ENCODE results near the gene NETO2. TPM values are rescaled to one million over a fixed set of nuclear protein-coding genes. Genes with fewer than 3 reads are reported as not detected.
A peak's percentile ranks its signal among the peaks of the same experiment; 100 is the strongest.

Gene NETO2
- total and polyA plus RNA-seq, 2 of the 13 experiments (the other 11 are each of a cell fraction or from before 2014, with no cell fraction given), result 8.2 to 13.5 TPM

DNA sequence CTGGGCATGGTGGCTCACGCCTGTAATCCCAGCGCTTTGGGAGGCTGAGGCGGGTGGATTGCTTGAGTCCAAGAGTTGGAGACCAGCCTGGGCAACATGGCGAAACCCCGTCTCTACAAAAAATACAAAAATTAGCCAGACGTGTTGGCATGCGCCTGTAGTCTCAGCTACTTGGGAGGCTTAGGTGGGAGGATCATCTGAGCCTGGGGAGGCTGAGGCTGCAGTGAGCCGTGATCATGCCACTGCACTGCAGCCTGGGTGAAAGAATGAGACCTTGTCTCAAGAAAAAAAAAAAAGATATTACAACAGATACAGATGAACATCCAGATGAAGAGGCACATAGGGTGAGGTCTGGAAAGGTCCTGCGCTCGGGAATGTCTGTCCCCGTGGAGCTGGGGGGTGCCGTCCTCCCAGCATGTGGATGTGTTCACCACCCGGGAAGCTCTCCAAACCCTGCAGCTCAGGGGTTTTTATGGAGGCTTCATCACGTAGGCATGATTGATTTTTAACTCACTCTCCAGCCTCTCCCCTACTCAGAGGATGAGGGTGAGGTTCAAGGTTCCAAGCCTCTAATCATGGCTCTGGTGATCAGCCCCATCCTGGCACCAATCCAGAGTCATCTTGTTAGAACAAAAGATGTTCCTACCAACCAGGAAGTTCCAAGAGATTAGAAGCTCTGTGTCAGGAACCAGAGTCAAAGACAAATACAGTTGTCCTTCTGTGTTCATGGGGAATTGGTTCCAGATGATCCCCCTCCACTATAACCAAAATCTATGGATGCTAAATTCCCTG, 85.3 kb downstream of the NETO2 start (continued):
- TF ChIP-seq SNAPC2 (CRISPR knock-in tag; IDR thresholded peaks at IDR 0.05) (peak; percentile 79; the same call in 1 of the 2 replicates), ZMAT3 (CRISPR knock-in tag; conservative IDR thresholded peaks at IDR 0.05) (peak; percentile 74), CBX5 (CRISPR knock-in tag; IDR thresholded peaks at IDR 0.05; ENCODE audit: borderline replicate concordance) (peak; percentile 44; the same call in 1 of the 2 replicates), RFX5 (IDR thresholded peaks at IDR 0.05; ENCODE audit: low read depth, low read length) (no peak), TEAD3 (CRISPR knock-in tag; optimal IDR thresholded peaks at IDR 0.05; ENCODE audit: borderline replicate concordance) (peak; percentile 67), ZNF766 (CRISPR knock-in tag; IDR thresholded peaks at IDR 0.05; ENCODE audit: borderline replicate concordance) (no peak; the same call in 1 of the 2 replicates), AGO1 (IDR thresholded peaks at IDR 0.05; ENCODE audit: low read depth, low read length, poor library complexity, severe bottlenecking) (no peak), ZNF562 (CRISPR knock-in tag; IDR thresholded peaks at IDR 0.05; ENCODE audit: borderline replicate concordance) (no peak), PAF1 (CRISPR knock-in tag; IDR thresholded peaks at IDR 0.05) (no peak), DNMT1 (CRISPR knock-in tag; IDR thresholded peaks at IDR 0.05) (no peak), JUNB (CRISPR knock-in tag; IDR thresholded peaks at IDR 0.05; ENCODE audit: borderline replicate concordance) (no peak), RBAK (CRISPR knock-in tag; IDR thresholded peaks at IDR 0.05) (0 out of 2 replicates have a peak, but pooled peaks have one; percentile 52)
- TF ChIP-seq, protein P1, sequence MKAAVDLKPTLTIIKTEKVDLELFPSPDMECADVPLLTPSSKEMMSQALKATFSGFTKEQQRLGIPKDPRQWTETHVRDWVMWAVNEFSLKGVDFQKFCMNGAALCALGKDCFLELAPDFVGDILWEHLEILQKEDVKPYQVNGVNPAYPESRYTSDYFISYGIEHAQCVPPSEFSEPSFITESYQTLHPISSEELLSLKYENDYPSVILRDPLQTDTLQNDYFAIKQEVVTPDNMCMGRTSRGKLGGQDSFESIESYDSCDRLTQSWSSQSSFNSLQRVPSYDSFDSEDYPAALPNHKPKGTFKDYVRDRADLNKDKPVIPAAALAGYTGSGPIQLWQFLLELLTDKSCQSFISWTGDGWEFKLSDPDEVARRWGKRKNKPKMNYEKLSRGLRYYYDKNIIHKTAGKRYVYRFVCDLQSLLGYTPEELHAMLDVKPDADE (CRISPR knock-in tag; IDR thresholded peaks at IDR 0.05), result 0 out of 2 replicates have a peak, but pooled peaks have one; percentile 31
- TF ChIP-seq, protein P2, sequence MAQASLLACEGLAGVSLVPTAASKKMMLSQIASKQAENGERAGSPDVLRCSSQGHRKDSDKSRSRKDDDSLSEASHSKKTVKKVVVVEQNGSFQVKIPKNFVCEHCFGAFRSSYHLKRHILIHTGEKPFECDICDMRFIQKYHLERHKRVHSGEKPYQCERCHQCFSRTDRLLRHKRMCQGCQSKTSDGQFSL (CRISPR knock-in tag; IDR thresholded peaks at IDR 0.05), result peak; percentile 86
- TF ChIP-seq, protein P3, sequence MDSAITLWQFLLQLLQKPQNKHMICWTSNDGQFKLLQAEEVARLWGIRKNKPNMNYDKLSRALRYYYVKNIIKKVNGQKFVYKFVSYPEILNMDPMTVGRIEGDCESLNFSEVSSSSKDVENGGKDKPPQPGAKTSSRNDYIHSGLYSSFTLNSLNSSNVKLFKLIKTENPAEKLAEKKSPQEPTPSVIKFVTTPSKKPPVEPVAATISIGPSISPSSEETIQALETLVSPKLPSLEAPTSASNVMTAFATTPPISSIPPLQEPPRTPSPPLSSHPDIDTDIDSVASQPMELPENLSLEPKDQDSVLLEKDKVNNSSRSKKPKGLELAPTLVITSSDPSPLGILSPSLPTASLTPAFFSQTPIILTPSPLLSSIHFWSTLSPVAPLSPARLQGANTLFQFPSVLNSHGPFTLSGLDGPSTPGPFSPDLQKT (CRISPR knock-in tag; IDR thresholded peaks at IDR 0.05; ENCODE audit: borderline replicate concordance), result no peak
- TF ChIP-seq, protein P4, sequence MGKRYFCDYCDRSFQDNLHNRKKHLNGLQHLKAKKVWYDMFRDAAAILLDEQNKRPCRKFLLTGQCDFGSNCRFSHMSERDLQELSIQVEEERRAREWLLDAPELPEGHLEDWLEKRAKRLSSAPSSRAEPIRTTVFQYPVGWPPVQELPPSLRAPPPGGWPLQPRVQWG (CRISPR knock-in tag; IDR thresholded peaks at IDR 0.05; ENCODE audit: borderline replicate concordance, low read depth), result no peak
- TF ChIP-seq, protein P5, sequence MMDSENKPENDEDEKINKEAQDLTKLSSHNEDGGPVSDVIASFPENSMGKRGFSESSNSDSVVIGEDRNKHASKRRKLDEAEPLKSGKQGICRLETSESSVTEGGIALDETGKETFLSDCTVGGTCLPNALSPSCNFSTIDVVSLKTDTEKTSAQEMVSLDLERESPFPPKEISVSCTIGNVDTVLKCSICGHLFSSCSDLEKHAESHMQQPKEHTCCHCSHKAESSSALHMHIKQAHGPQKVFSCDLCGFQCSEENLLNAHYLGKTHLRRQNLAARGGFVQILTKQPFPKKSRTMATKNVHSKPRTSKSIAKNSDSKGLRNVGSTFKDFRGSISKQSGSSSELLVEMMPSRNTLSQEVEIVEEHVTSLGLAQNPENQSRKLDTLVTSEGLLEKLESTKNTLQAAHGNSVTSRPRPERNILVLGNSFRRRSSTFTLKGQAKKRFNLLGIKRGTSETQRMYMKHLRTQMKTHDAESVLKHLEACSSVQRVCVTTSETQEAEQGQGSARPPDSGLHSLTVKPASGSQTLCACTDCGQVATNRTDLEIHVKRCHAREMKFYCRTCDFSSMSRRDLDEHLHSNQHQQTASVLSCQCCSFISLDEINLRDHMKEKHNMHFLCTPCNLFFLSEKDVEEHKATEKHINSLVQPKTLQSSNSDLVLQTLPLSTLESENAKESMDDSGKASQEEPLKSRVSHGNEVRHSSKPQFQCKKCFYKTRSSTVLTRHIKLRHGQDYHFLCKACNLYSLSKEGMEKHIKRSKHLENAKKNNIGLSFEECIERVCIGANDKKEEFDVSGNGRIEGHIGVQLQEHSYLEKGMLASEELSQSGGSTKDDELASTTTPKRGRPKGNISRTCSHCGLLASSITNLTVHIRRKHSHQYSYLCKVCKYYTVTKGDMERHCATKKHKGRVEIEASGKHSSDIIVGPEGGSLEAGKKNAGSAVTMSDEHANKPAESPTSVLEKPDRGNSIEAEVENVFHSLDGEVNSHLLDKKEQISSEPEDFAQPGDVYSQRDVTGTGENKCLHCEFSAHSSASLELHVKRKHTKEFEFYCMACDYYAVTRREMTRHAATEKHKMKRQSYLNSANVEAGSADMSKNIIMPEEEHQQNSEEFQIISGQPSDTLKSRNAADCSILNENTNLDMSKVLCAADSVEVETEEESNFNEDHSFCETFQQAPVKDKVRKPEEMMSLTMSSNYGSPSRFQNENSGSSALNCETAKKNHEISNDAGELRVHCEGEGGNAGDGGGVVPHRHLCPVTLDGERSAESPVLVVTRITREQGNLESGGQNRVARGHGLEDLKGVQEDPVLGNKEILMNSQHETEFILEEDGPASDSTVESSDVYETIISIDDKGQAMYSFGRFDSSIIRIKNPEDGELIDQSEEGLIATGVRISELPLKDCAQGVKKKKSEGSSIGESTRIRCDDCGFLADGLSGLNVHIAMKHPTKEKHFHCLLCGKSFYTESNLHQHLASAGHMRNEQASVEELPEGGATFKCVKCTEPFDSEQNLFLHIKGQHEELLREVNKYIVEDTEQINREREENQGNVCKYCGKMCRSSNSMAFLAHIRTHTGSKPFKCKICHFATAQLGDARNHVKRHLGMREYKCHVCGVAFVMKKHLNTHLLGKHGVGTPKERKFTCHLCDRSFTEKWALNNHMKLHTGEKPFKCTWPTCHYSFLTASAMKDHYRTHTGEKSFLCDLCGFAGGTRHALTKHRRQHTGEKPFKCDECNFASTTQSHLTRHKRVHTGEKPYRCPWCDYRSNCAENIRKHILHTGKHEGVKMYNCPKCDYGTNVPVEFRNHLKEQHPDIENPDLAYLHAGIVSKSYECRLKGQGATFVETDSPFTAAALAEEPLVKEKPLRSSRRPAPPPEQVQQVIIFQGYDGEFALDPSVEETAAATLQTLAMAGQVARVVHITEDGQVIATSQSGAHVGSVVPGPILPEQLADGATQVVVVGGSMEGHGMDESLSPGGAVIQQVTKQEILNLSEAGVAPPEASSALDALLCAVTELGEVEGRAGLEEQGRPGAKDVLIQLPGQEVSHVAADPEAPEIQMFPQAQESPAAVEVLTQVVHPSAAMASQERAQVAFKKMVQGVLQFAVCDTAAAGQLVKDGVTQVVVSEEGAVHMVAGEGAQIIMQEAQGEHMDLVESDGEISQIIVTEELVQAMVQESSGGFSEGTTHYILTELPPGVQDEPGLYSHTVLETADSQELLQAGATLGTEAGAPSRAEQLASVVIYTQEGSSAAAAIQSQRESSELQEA (CRISPR knock-in tag; IDR thresholded peaks at IDR 0.05; ENCODE audit: not compliant biosample characterization), result no peak

Data from HepG2 (cell line).